ENCODE data around the gene NALCN. TPM values are rescaled to one million over a fixed set of nuclear protein-coding genes. Genes with fewer than 3 reads are reported as not detected.

NALCN gene
- total and polyA plus RNA-seq, 7 donors, result 0.04 to 0.49 (median 0.21) TPM; not detected in 1

Other genes with a start within 250 kb of the NALCN start
- gene ITGBL1, start 36.2 kb upstream of the NALCN start, total RNA-seq, result 1 to 10 TPM in 3 of 4 donors, under 1 TPM in 1; 0.44 to 5.7 (median 2.0) TPM
- 1 to 10 TPM in 2 of 3 donors, under 1 TPM in 1; 0.91 to 1.7 (median 1.3) TPM for gene ITGBL1, start 36.2 kb upstream of the NALCN start, polyA plus RNA-seq